ENCODE measurements around the gene ATP2C2.

DNA sequence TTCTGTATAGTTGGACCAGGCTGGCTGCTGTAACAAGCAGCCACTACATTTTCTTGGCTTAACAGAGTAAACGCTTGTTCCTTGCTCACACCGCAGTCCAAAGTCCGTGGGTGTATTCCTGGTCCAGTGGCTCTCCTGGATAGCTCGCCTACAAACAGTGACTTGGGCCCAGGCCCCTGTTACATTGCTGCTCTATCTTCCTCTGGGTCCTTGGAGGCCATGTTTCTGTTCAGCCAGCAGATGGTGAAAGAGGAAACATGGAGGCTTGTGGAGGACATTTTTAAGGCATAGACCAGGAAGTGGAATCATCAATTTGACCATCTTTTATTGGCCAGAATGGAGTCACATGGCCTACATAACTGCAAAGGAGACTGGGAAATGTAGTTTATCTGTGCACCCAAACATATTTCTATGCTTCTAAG is 55.1 kb downstream of the ATP2C2 start:
- TF ChIP-seq, protein P1, sequence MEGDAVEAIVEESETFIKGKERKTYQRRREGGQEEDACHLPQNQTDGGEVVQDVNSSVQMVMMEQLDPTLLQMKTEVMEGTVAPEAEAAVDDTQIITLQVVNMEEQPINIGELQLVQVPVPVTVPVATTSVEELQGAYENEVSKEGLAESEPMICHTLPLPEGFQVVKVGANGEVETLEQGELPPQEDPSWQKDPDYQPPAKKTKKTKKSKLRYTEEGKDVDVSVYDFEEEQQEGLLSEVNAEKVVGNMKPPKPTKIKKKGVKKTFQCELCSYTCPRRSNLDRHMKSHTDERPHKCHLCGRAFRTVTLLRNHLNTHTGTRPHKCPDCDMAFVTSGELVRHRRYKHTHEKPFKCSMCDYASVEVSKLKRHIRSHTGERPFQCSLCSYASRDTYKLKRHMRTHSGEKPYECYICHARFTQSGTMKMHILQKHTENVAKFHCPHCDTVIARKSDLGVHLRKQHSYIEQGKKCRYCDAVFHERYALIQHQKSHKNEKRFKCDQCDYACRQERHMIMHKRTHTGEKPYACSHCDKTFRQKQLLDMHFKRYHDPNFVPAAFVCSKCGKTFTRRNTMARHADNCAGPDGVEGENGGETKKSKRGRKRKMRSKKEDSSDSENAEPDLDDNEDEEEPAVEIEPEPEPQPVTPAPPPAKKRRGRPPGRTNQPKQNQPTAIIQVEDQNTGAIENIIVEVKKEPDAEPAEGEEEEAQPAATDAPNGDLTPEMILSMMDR (IDR thresholded peaks at IDR 0.05; ENCODE audit: insufficient read depth, low read length, poor library complexity, severe bottlenecking), result no peak
- no peak for TF ChIP-seq EZH2phosphoT487 (conservative IDR thresholded peaks at IDR 0.05; ENCODE audit: low read length)

All from SU-DHL-6 (cell line).